OCI-M1 (cell line): ENCODE results near the gene DCLK1.
"Not testable (repeated sequence)": the region's sequence is repeated elsewhere in the genome, so short reads cannot be mapped to it uniquely, and the experiment has no call there.

Experiments
- DNase-seq: peaks from one replicate; lab custom pipeline; 2025; lab: John Stamatoyannopoulos, UW

The DCLK1 gene

GRCh38 chr13:36084131-36084530, 47.1 kb downstream of the DCLK1 start:
- no peak for DNase-seq

- DNase-seq: no peak
These were observed 48.4 kb downstream of the DCLK1 start for GRCh38 chr13:36082806-36083205.

DNA sequence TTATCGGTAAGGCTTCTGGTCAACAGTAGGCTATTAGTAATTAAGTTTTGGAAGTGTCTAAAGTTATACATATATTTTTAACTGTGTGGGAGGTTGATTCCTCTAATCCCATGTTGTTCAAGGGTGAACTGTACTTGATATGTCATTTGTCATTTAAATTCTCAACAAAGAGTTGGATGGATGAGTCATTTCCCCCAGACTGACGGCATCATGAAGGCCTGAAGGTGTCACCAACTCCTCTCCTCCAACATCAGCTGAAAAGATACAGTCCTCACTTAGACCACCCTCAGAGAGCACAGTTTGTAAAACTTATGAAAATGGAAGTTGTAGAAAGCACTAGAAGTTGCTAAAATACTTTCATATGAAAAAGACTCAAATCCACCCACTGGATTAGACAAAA, 48.8 kb downstream of the DCLK1 start:
- no peak for DNase-seq

GRCh38 chr13:36076211-36076610, 55.0 kb downstream of the DCLK1 start:
- DNase-seq: no peak

GRCh38 chr13:36074659-36075058, 56.5 kb downstream of the DCLK1 start:
- DNase-seq: no peak

DNA sequence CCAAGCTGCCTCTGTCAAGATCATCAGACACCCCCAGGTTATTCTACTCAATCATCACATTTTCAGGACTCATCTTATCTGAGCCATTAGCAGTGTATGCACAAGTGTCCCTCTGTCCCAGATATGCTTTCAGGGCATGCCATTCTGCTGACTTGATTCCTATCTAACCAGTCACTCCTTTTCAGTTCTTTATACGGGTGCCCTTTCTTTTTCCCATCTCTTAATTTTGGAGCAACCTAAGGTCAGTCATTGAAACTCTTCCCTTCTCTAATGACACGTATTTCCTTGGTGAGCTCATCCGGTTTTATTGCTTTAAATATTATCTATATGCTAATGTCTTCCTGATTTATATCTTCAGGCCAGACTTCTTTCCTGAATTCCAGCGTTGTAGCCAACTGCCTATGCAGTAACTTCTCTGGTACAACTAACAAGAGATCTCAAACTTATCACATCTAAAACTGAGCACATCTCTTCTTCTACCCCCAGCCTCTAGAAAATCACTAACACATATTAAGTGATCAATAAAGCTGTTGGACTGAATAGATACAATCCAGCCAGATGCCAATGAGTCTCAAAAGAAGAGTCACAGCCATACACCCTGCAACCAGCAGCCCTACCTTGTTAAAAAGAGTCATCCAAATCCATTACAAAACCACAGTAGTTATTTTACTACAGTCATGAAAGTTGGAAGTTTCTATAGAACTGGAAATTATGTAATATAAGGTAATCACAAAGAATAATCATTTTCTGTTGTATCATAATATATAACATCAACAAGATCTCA, 58.8 kb downstream of the DCLK1 start:
- no peak for DNase-seq

GRCh38 chr13:36070504-36071192, 60.5 kb downstream of the DCLK1 start:
- DNase-seq: not testable (repeated sequence)

GRCh38 chr13:36069881-36070366, 61.3 kb downstream of the DCLK1 start:
- DNase-seq: no peak

DNA sequence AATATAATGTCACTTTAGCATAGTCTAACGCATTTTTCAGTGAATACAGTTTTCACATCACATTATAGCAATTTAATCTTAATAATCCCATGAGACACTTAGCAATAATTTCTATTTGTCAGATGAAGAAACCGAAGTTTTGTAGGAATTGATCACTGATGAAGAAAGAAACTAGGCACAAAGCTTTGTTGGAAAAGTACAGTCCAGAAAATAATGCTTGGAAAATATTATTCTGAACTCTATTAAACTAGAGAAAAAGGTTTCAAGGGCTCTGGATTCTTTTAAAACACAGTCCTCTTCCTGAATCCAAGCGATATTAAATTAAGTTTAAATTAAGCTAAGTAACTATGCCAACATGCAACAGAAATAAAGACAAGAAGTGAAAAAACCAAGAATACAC, 62.2 kb downstream of the DCLK1 start:
- no peak for DNase-seq

GRCh38 chr13:36068566-36068965, 62.6 kb downstream of the DCLK1 start:
- DNase-seq: no peak

DNA sequence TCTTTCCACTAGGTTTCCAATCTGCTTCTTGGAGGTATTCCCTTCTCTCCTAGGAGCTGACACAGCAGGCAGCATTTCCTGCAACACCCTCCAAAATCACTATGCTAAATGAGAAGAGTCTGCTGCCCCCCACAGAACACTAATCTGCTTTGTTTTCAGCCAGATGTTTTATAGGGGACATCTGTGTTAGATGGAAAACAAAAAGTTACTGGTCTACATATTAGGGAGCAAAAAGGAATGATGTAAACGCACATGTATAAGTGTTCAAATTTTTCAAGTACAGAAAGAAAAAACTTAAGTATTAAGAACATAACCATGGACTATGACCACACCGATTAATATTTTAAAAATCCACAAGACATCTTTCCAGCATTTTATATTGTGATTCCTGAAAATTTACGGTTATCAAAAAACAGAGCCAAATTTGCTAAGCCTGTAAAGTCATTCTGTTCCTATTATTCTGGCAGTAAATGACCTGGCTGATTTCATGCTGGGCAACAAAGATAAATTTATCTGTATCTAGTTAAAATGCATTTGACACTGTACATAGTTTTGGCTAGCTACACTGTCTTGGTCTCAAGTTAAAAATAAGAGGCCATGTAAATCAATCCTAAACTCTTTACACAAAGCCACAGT, 63.3 kb downstream of the DCLK1 start:
- no peak for DNase-seq

- no peak for DNase-seq
These were observed 68.9 kb downstream of the DCLK1 start for GRCh38 chr13:36062249-36062648.

DNA sequence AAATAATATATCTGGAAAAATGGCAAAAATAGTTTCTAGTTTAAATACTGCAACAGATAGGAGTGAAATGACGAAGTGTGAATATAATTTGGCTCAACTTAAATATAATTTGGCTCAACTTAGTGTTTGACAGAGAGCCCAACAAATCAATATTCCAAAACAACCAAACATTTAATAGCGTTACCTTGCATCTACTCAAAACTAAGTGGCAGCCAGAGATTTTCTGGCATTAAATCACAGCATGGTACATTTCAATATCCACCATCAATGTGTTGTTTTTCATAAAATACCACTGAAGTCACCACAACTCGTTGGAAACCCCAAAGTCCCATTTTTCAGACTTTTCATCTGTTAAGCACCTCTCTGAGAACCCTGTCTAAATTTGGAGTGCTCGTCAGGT, 69.6 kb downstream of the DCLK1 start:
- DNase-seq: no peak

- no peak for DNase-seq
These were observed 70.1 kb downstream of the DCLK1 start for GRCh38 chr13:36061054-36061453.

DNA sequence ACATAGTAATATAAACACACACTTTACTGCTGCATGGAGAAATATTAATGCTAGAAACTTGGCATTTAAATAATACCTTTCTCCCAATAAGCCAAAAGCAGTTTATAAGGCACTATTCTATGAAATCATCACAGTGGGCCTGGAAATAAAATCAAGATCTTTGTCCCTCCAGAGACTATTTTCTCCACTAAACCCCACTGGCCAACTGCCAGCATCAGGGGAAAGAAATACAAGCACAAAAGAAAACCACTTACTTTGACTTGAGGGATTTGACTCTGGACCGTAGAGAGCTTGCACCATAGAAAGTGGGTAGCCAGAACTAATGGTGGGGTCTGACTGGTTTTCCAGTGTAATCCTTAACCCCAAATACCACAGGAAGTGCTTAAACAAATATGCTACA, 71.9 kb downstream of the DCLK1 start:
- DNase-seq: no peak

DNA sequence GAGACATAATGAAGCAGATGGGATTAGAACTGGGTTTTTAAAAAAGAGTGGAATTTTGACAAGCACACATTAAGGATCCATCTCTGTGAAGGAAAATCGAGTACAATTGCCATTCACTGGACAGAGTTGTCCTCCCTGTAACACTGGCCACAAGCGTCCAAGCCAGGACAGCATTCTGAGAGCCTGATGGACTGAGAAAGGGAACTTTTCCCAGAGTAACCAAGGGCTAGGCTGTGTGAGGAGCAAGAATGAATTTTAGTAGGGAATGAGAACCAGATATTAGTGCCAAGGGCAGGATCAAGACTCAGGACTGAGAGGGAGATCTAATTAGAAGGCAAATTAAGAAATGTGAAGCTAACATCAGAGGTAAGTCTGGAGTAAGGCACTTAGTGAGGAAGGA, 73.1 kb downstream of the DCLK1 start:
- DNase-seq: no peak

DNA sequence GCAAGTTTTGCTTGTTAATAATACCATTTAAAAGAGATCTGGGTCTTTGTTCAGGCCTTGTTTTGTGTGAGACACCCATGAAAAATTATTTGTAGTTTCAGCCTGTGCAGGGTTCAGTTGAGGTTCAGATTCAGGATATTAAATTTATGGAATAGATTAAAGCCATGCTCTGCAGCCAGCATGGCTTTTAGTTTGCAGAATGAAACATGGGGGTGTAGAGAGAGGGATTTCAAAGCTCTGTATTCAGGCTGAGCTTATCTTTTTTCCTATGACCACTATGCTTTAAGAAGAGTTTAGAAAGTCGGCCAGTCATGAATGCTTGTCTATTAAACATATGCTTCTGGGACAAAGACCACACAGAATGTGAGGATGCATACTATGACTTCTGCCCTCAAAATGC, 73.6 kb downstream of the DCLK1 start:
- no peak for DNase-seq

- DNase-seq: peak; percentile 29
These were observed 74.1 kb downstream of the DCLK1 start for GRCh38 chr13:36057041-36057440.

DNA sequence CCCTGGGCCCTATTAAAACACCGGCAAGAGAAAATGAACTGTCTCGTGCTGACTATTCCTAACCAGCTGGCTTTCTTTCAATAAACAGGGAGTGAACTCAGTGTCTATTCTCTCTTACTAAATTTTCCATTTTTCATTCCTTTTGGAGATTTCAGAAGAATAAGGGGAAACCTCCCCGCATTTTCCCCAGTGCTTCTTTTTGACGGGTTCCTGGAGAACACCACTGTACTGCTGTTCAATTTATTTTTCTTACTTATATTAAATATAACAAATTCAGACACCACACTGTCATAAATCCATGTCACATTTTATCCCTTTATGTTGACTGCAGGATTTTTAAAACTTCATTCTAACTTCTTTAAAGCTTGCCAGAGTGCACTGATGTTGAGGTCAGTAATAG, 75.8 kb downstream of the DCLK1 start:
- no peak for DNase-seq

DNA sequence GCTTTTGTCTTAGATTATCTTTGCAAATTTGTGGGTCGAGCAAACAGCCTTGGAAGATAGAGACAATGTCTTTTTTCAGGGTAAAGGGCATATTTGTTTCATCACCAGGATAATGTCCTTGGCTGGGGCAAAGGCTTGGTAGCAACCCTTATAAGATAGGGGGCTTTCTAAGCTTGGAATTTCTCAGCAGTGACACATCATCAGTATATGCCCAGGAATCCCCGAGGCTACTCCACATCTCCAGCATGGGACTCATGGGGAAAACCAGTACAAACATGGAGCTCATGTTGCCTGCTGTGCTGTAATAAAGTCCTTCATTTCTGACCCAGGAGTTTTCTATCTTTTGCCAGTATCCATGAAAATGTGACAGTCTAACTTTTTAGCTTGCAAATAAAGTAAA, 77.1 kb downstream of the DCLK1 start:
- DNase-seq: no peak

- no peak for DNase-seq
These were observed 80.1 kb downstream of the DCLK1 start for GRCh38 chr13:36051082-36051481.

DNA sequence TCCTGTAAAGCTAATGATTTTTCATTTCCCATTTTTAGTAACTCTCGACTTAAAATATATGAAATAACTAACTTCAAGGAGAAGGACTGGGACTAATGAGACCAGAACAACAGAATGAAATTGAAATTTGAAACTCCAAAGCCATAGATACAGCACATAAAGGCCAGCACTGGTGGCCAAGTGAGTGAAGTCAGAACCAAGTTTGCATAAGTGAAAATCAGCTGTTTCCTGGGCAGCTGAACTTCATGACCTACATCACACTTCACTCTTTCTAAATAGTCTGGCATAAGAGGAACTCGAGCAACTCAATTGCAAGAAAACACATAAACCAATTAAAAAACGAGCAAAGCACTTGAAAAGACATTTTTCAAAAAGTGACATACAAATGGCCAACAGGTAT, 84.5 kb downstream of the DCLK1 start:
- no peak for DNase-seq
